RWPE2 (cell line): ENCODE results near the gene ERICH4.

ENCODE experiments used
- ATAC-seq: fragments of 200-7000 bp; cut with Tn5 transposase; 3 replicates; pipeline ENCODE4 v1.9.1; 2021; ENCODE audit warnings: low read depth
- DNase-seq: peaks from one replicate; pipeline ENCODE4 v3.0.0-alpha.2; 2020; ENCODE audit warnings: low spot score
- H3K27ac ChIP-seq: fragments of 450-650 bp; 2 replicates; pipeline ENCODE4 v1.5.1; 2017; ENCODE audit warnings: mild to moderate bottlenecking; ENCODE audit not compliant: poor library complexity, severe bottlenecking
- H3K27me3 ChIP-seq: fragments of 250-450 bp; sonication (Bioruptor Pico); 2 replicates; pipeline ENCODE4 v1.5.1; 2021; ENCODE audit warnings: mild to moderate bottlenecking, moderate library complexity; ENCODE audit not compliant: insufficient read depth, poor library complexity, severe bottlenecking
- H3K36me3 ChIP-seq: fragments of 250-450 bp; sonication (Bioruptor Pico); 2 replicates; pipeline ENCODE4 v1.5.1; 2020; ENCODE audit warnings: low read depth, mild to moderate bottlenecking, moderate library complexity
- H3K4me1 ChIP-seq: fragments of 250-450 bp; sonication (Bioruptor Pico); 2 replicates; pipeline ENCODE4 v1.5.1; 2021; ENCODE audit warnings: mild to moderate bottlenecking, moderate library complexity; ENCODE audit not compliant: insufficient read depth, poor library complexity, severe bottlenecking
- H3K4me3 ChIP-seq: fragments of 250-450 bp; sonication (Bioruptor Pico); 2 replicates; pipeline ENCODE4 v1.5.1; 2021; ENCODE audit warnings: mild to moderate bottlenecking, moderate library complexity; ENCODE audit not compliant: severe bottlenecking
- H3K9me3 ChIP-seq: fragments of 250-450 bp; sonication (Bioruptor Pico); 2 replicates; pipeline ENCODE4 v1.5.1; 2021; ENCODE audit warnings: mild to moderate bottlenecking, moderate library complexity; ENCODE audit not compliant: severe bottlenecking
- CTCF ChIP-seq: fragments of 450-650 bp; IDR thresholded peaks from one replicate; pipeline ENCODE4 v1.5.1; 2017; ENCODE audit warnings: mild to moderate bottlenecking, moderate library complexity; ENCODE audit not compliant: poor library complexity, severe bottlenecking

Gene ERICH4

GRCh38 chr19:41420101-41420880 lies 22.7 kb upstream of the ERICH4 start:
- Histone ChIP-seq H3K27me3 (no peaks in the 10 kb centered on the region), H3K4me1 (no peaks in the 10 kb centered on the region), H3K9me3 (no peaks in the 10 kb centered on the region), H3K4me3 (no peak overlapping the region), H3K36me3 (peaks cover 14% of the 10 kb centered on the region), H3K27ac (no peak overlapping the region)
- TF ChIP-seq CTCF, result no peak
- ATAC-seq (no peak), DNase-seq (no peak)

- Histone ChIP-seq H3K27ac (no peak overlapping the region), H3K4me3 (no peak overlapping the region), H3K27me3 (no peaks in the 10 kb centered on the region), H3K36me3 (peaks cover 14% of the 10 kb centered on the region), H3K4me1 (no peaks in the 10 kb centered on the region), H3K9me3 (no peaks in the 10 kb centered on the region)
- TF ChIP-seq CTCF, result no peak
- ATAC-seq (no peak), DNase-seq (no peak)
These were observed 21.6 kb upstream of the ERICH4 start for GRCh38 chr19:41421314-41421713.

GRCh38 chr19:41421973-41422372 lies 21.0 kb upstream of the ERICH4 start:
- Histone ChIP-seq H3K4me1 (no peaks in the 10 kb centered on the region), H3K4me3 (no peak overlapping the region), H3K27ac (no peak overlapping the region), H3K36me3 (peaks cover 14% of the 10 kb centered on the region), H3K27me3 (no peaks in the 10 kb centered on the region), H3K9me3 (no peaks in the 10 kb centered on the region)
- no peak for DNase-seq
- no peak for TF ChIP-seq CTCF
- ATAC-seq, result no peak

- Histone ChIP-seq H3K9me3 (no peaks in the 10 kb centered on the region), H3K27ac (no peak overlapping the region), H3K4me1 (no peaks in the 10 kb centered on the region), H3K27me3 (no peaks in the 10 kb centered on the region), H3K36me3 (peaks cover 14% of the 10 kb centered on the region), H3K4me3 (no peak overlapping the region)
- ATAC-seq, result no peak
- no peak for DNase-seq
- TF ChIP-seq CTCF, result no peak
These were observed 20.5 kb upstream of the ERICH4 start for GRCh38 chr19:41422456-41422855.

- DNase-seq (no peak), ATAC-seq (no peak)
- no peak for TF ChIP-seq CTCF
- H3K27me3 ChIP-seq, result no peaks in the 10 kb centered on the region
- no peak overlapping the region for H3K27ac ChIP-seq
- H3K9me3 ChIP-seq, result no peaks in the 10 kb centered on the region
- H3K4me3 ChIP-seq, result no peak overlapping the region
- peaks cover 14% of the 10 kb centered on the region for H3K36me3 ChIP-seq
- H3K4me1 ChIP-seq, result no peaks in the 10 kb centered on the region
These were observed 20.0 kb upstream of the ERICH4 start for GRCh38 chr19:41422955-41423354.
